Panc1 (cell line): ENCODE results near the gene HNRNPH2.

Source experiments
- TCF7L2 ChIP-seq: IDR thresholded peaks from 2 replicates; pipeline ENCODE4 v1.6.1; 2011; ENCODE audit warnings: mild to moderate bottlenecking, low read depth, low read length, inconsistent platforms
- TF ChIP-seq, protein P1 (sequence below): fragments of 450-650 bp; IDR thresholded peaks from 2 replicates; pipeline ENCODE4 v1.5.1; 2017; ENCODE audit warnings: mild to moderate bottlenecking

- TF ChIP-seq, protein P1, sequence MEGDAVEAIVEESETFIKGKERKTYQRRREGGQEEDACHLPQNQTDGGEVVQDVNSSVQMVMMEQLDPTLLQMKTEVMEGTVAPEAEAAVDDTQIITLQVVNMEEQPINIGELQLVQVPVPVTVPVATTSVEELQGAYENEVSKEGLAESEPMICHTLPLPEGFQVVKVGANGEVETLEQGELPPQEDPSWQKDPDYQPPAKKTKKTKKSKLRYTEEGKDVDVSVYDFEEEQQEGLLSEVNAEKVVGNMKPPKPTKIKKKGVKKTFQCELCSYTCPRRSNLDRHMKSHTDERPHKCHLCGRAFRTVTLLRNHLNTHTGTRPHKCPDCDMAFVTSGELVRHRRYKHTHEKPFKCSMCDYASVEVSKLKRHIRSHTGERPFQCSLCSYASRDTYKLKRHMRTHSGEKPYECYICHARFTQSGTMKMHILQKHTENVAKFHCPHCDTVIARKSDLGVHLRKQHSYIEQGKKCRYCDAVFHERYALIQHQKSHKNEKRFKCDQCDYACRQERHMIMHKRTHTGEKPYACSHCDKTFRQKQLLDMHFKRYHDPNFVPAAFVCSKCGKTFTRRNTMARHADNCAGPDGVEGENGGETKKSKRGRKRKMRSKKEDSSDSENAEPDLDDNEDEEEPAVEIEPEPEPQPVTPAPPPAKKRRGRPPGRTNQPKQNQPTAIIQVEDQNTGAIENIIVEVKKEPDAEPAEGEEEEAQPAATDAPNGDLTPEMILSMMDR: no peak
- no peak for TF ChIP-seq TCF7L2
Observed at GRCh38 chrX:101359966-101360365, 48.1 kb upstream of the HNRNPH2 start.
